Measurements from ENCODE around the gene ZNF385B. TPM values are rescaled to one million over a fixed set of nuclear protein-coding genes. Genes with fewer than 3 reads are reported as not detected.

ZNF385B gene
- polyA plus RNA-seq, 1 donor from 2014 or later = 0.31 TPM

DNA sequence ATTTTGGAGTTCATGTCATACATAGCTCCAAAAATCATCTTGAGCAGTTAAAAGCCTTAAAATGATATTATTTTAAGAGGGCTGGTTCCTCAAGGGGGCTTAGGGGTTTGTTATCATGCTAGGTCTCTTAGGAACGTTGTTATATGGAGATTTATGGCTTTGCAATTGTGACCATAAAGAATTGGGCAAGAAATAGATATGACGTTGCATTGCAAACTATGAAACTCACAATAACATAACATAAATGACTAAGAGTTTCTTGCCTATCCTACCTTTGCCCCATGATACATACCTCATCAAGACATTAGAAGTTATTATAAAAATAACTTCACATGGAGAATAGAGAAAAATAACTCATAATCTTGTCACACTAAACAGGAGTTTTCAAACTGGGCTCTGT lies 390.4 kb downstream of the ZNF385B start (continued):
- no peak for TF ChIP-seq EP300 (conservative IDR thresholded peaks at IDR 0.05; ENCODE audit: poor library complexity, severe bottlenecking)
- TF ChIP-seq SMC3 (conservative IDR thresholded peaks at IDR 0.05; ENCODE audit: poor library complexity) = no peak
- TF ChIP-seq TAF1 (IDR thresholded peaks at IDR 0.05; ENCODE audit: low read depth) = no peak

DNA sequence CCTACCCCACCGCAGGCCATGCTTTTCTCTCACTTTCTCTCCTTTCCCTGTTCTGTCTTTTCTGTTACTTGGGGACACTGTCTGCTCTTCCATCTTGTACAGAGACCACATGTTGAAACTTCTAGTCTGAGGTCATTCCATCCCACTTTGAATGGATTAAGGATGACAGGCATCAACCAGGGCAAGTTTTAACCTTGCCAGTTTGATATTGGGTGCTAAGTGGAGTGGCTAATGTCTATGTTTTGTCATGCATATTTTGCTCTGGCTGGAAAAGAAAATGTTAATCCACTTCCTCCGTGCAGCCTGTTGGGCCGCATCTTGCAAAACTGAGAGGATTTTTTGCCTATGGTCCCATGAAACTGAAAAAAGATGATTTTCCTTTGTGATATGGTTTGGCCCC lies 391.3 kb downstream of the ZNF385B start:
- Histone ChIP-seq H3K4me3 (ENCODE audit: low read length) (no peak overlapping the region), H3K27ac (ENCODE audit: low read length) (no peak overlapping the region), H3K27me3 (ENCODE audit: insufficient read depth, low read depth, low read length) (no peaks in the 10 kb centered on the region), H3K9ac (ENCODE audit: low read length) (no peak overlapping the region), H3K9me3 (ENCODE audit: low read length) (no peaks in the 10 kb centered on the region), H3K4me2 (ENCODE audit: low read length) (no peak overlapping the region), H2AFZ (ENCODE audit: low read depth, low read length) (no peak overlapping the region), H3K9me2 (ENCODE audit: insufficient read depth, low read length) (no peaks in the 10 kb centered on the region), H3K36me3 (ENCODE audit: insufficient read depth, low read length) (no peaks in the 10 kb centered on the region), H3K79me2 (replicated peaks; ENCODE audit: insufficient read depth, low read length) (no peaks in the 10 kb centered on the region), H3F3A (ENCODE audit: insufficient read depth, low read length, poor library complexity, severe bottlenecking) (no peaks in the 10 kb centered on the region), H4K20me1 (ENCODE audit: insufficient read depth) (no peaks in the 10 kb centered on the region)
- TF ChIP-seq MXI1 (conservative IDR thresholded peaks at IDR 0.05; ENCODE audit: poor library complexity, severe bottlenecking) = no peak
- no peak for TF ChIP-seq POLR2AphosphoS5 (IDR thresholded peaks at IDR 0.05)
- TF ChIP-seq EP300 (conservative IDR thresholded peaks at IDR 0.05; ENCODE audit: poor library complexity, severe bottlenecking) = no peak
- TF ChIP-seq EZH2 (IDR thresholded peaks at IDR 0.05; ENCODE audit: borderline replicate concordance, insufficient read depth, low read length, poor library complexity, severe bottlenecking) = no peak
- TF ChIP-seq CTCF (IDR thresholded peaks at IDR 0.05; ENCODE audit: poor library complexity, severe bottlenecking) = no peak
- TF ChIP-seq TAF1 (IDR thresholded peaks at IDR 0.05; ENCODE audit: low read depth) = no peak

DNA sequence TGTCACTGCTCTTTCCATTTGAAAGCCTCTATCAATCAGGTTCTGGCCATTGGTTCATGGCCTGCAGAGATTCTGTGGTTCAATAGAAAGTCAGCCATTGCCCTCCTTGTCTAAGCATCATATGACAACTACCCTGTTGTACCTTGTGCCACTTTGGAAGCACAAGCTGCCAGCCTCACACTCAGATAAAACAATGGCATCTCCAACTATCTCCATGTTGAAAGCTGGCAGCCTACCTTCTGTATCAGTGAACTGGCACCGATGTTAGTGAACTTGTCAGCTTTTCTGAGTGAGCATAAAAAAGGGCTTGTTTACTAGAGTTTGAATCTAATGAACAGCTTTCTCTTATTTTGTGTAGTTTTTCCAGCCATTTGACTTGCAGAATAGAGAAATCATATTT lies 393.5 kb downstream of the ZNF385B start:
- H2AFZ ChIP-seq (ENCODE audit: low read depth, low read length) = no peak overlapping the region
- H3K36me3 ChIP-seq (ENCODE audit: insufficient read depth, low read length) = no peaks in the 10 kb centered on the region
- no peak overlapping the region for H3K27ac ChIP-seq (ENCODE audit: low read length)
- no peaks in the 10 kb centered on the region for H3K9me3 ChIP-seq (ENCODE audit: low read length)
- no peak overlapping the region for H3K4me3 ChIP-seq (ENCODE audit: low read length)
- no peak overlapping the region for H3K9ac ChIP-seq (ENCODE audit: low read length)
- H3K4me2 ChIP-seq (ENCODE audit: low read length) = no peak overlapping the region
- no peaks in the 10 kb centered on the region for H3K9me2 ChIP-seq (ENCODE audit: insufficient read depth, low read length)
- no peaks in the 10 kb centered on the region for H3K27me3 ChIP-seq (ENCODE audit: insufficient read depth, low read depth, low read length)
- no peaks in the 10 kb centered on the region for H3F3A ChIP-seq (ENCODE audit: insufficient read depth, low read length, poor library complexity, severe bottlenecking)
- H4K20me1 ChIP-seq (ENCODE audit: insufficient read depth) = no peaks in the 10 kb centered on the region
- no peaks in the 10 kb centered on the region for H3K79me2 ChIP-seq (replicated peaks; ENCODE audit: insufficient read depth, low read length)
- TF ChIP-seq SMC3 (conservative IDR thresholded peaks at IDR 0.05; ENCODE audit: poor library complexity) = no peak
- TF ChIP-seq EP300 (conservative IDR thresholded peaks at IDR 0.05; ENCODE audit: poor library complexity, severe bottlenecking) = no peak
- TF ChIP-seq RAD21 (conservative IDR thresholded peaks at IDR 0.05) = no peak
- no peak for TF ChIP-seq CTCF (IDR thresholded peaks at IDR 0.05; ENCODE audit: poor library complexity, severe bottlenecking)
- no peak for TF ChIP-seq EZH2 (IDR thresholded peaks at IDR 0.05; ENCODE audit: borderline replicate concordance, insufficient read depth, low read length, poor library complexity, severe bottlenecking)
- TF ChIP-seq POLR2AphosphoS5 (IDR thresholded peaks at IDR 0.05) = no peak
- TF ChIP-seq MXI1 (conservative IDR thresholded peaks at IDR 0.05; ENCODE audit: poor library complexity, severe bottlenecking) = no peak
- no peak for TF ChIP-seq TAF1 (IDR thresholded peaks at IDR 0.05; ENCODE audit: low read depth)
- TF ChIP-seq, protein P1, sequence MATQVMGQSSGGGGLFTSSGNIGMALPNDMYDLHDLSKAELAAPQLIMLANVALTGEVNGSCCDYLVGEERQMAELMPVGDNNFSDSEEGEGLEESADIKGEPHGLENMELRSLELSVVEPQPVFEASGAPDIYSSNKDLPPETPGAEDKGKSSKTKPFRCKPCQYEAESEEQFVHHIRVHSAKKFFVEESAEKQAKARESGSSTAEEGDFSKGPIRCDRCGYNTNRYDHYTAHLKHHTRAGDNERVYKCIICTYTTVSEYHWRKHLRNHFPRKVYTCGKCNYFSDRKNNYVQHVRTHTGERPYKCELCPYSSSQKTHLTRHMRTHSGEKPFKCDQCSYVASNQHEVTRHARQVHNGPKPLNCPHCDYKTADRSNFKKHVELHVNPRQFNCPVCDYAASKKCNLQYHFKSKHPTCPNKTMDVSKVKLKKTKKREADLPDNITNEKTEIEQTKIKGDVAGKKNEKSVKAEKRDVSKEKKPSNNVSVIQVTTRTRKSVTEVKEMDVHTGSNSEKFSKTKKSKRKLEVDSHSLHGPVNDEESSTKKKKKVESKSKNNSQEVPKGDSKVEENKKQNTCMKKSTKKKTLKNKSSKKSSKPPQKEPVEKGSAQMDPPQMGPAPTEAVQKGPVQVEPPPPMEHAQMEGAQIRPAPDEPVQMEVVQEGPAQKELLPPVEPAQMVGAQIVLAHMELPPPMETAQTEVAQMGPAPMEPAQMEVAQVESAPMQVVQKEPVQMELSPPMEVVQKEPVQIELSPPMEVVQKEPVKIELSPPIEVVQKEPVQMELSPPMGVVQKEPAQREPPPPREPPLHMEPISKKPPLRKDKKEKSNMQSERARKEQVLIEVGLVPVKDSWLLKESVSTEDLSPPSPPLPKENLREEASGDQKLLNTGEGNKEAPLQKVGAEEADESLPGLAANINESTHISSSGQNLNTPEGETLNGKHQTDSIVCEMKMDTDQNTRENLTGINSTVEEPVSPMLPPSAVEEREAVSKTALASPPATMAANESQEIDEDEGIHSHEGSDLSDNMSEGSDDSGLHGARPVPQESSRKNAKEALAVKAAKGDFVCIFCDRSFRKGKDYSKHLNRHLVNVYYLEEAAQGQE (IDR thresholded peaks at IDR 0.05; ENCODE audit: borderline replicate concordance) = no peak

All from neural cell (in vitro differentiated cells).